Endothelial cell (in vitro differentiated cells): ENCODE results near the gene CA10. TPM values are rescaled to one million over a fixed set of nuclear protein-coding genes. Genes with fewer than 3 reads are reported as not detected.

Experiments used
- DNase-seq: peaks from one replicate; pipeline ENCODE4 v3.0.0; 2021; ENCODE audit warnings: low spot score
- H3K27ac Mint-ChIP-seq: one replicate; pipeline ENCODE4 v1.8.0; 2021; ENCODE audit warnings: mixed read lengths, inconsistent platforms; ENCODE audit not compliant: unreplicated experiment
- H3K27me3 Mint-ChIP-seq: one replicate; pipeline ENCODE4 v1.8.0; 2021; ENCODE audit warnings: mild to moderate bottlenecking, moderate library complexity, mixed read lengths, inconsistent platforms; ENCODE audit not compliant: unreplicated experiment
- H3K36me3 Mint-ChIP-seq: one replicate; pipeline ENCODE4 v1.8.0; 2021; ENCODE audit warnings: mild to moderate bottlenecking, low read depth, mixed read lengths, inconsistent platforms; ENCODE audit not compliant: unreplicated experiment
- H3K4me1 Mint-ChIP-seq: one replicate; pipeline ENCODE4 v1.8.0; 2021; ENCODE audit warnings: mild to moderate bottlenecking, mixed read lengths, inconsistent platforms; ENCODE audit not compliant: unreplicated experiment
- H3K4me3 Mint-ChIP-seq: one replicate; pipeline ENCODE4 v1.8.0; 2021; ENCODE audit warnings: mild to moderate bottlenecking, mixed read lengths, inconsistent platforms; ENCODE audit not compliant: unreplicated experiment
- H3K9me3 Mint-ChIP-seq: one replicate; pipeline ENCODE4 v1.8.0; 2021; ENCODE audit warnings: mixed read lengths, inconsistent platforms; ENCODE audit not compliant: unreplicated experiment
- total RNA-seq: library from RNA; stranded (reverse); fragmentation: NEBNext Ultra II Directional; extraction: Animal tissue kit (Norgen Biotek cat#: 25700); gene quantifications from one replicate; pipeline ENCODE4 v1.2.1, GENCODE V29; 2021; ENCODE audit not compliant: unreplicated experiment
- TF ChIP-seq, protein P1 (sequence below): fragments of 200-600 bp; sonication (generic); IDR thresholded peaks from one replicate; pipeline ENCODE4 v1.5.0; 2021; ENCODE audit warnings: antibody characterized with exemption; ENCODE audit not compliant: unreplicated experiment

CA10 gene
- total RNA-seq, 1 donor from 2014 or later, result not detected

DNA sequence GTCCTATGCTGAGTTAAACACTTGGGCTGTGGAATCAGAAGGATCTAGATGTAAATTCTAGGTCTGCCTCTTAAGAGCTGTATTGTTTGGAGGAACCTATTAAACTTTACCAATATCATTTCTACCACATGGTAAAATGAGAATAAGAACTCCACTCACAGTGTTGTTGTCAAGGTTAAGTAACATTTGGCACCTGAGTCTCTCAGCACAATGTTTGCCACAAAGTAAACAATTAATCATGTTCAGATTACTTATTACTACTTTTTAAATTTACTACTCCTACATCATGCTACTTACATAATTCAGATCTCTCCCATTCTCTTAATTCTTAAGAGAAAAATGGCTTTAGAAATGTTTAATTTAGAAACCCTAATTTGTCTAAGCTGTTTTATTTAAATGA, 305.9 kb downstream of the CA10 start:
- H3K36me3 Mint-ChIP-seq, result no peaks in the 10 kb centered on the region
- TF ChIP-seq, protein P1, sequence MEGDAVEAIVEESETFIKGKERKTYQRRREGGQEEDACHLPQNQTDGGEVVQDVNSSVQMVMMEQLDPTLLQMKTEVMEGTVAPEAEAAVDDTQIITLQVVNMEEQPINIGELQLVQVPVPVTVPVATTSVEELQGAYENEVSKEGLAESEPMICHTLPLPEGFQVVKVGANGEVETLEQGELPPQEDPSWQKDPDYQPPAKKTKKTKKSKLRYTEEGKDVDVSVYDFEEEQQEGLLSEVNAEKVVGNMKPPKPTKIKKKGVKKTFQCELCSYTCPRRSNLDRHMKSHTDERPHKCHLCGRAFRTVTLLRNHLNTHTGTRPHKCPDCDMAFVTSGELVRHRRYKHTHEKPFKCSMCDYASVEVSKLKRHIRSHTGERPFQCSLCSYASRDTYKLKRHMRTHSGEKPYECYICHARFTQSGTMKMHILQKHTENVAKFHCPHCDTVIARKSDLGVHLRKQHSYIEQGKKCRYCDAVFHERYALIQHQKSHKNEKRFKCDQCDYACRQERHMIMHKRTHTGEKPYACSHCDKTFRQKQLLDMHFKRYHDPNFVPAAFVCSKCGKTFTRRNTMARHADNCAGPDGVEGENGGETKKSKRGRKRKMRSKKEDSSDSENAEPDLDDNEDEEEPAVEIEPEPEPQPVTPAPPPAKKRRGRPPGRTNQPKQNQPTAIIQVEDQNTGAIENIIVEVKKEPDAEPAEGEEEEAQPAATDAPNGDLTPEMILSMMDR, result no peak
- H3K27ac Mint-ChIP-seq, result no peak overlapping the region
- DNase-seq, result no peak
- H3K4me3 Mint-ChIP-seq, result no peak overlapping the region
- H3K9me3 Mint-ChIP-seq, result no peaks in the 10 kb centered on the region
- no peaks in the 10 kb centered on the region for H3K4me1 Mint-ChIP-seq
- H3K27me3 Mint-ChIP-seq, result no peaks in the 10 kb centered on the region

DNA sequence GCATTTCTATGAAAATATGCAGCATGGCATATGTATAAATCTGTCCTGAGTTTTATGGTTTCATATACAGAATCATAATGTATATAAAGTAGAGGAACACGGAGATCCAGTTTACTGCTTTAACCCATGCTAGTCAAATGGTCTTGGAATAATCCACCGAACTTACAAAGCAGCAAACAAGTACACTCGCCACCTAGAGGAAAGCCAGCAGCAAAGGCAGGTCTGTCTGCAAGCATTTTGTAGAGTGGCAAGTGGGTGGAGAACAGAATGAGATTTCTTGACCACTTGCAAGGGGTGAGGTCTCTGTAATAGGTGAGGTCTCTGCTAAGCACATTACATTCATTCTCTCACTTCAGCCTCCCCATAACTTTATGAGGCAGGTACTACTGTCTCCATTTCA, 308.3 kb downstream of the CA10 start:
- Mint-ChIP-seq H3K9me3 (no peaks in the 10 kb centered on the region), H3K27me3 (no peaks in the 10 kb centered on the region), H3K27ac (no peak overlapping the region), H3K4me1 (no peaks in the 10 kb centered on the region), H3K4me3 (no peak overlapping the region), H3K36me3 (no peaks in the 10 kb centered on the region)
- no peak for DNase-seq
- TF ChIP-seq, protein P1, result no peak

DNA sequence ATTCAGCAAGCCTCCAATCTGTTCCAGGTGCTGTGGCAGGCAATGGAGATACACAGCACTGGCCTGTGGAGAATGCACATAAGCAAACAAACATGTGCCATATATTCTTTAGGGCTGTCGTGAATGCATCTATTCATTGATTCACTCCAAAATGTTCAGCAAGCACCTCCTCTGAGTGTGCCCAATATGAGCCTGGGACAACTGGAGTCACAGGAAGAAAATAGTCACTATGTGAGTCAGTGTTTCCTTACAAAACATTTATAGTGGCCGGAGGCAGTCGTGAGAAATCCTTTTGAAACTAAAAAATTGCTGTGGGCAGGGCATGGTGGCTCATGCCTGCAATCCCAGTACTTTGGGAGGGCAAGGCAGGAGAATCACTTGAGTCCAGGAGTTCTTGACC, 310.1 kb downstream of the CA10 start:
- no peaks in the 10 kb centered on the region for H3K27me3 Mint-ChIP-seq
- H3K4me3 Mint-ChIP-seq, result no peak overlapping the region
- no peak overlapping the region for H3K27ac Mint-ChIP-seq
- H3K4me1 Mint-ChIP-seq, result no peaks in the 10 kb centered on the region
- no peak for DNase-seq
- TF ChIP-seq, protein P1, result no peak
- H3K9me3 Mint-ChIP-seq, result no peaks in the 10 kb centered on the region
- H3K36me3 Mint-ChIP-seq, result no peaks in the 10 kb centered on the region

DNA sequence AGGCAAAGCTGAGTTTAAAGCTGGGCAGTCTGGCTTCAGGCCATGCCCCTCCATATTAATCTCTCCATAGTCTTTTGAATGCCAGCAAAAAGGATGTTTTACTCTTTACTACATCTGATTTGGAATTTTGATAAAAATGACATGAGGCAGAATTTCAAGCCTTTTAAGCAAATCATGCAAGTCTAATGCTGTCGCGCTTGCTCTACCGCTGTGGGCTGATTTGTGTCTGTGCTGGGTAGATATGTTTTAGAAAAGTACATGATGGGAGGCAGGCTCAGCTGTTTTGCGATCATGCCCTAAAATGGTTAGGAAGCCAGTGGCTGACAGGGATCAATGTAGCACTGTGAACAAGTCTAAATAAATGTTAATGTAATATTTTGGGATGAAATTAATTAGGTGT, 311.9 kb downstream of the CA10 start:
- Mint-ChIP-seq H3K9me3 (no peaks in the 10 kb centered on the region), H3K36me3 (no peaks in the 10 kb centered on the region), H3K27ac (no peak overlapping the region), H3K4me3 (no peak overlapping the region), H3K27me3 (no peaks in the 10 kb centered on the region), H3K4me1 (no peaks in the 10 kb centered on the region)
- DNase-seq, result no peak
- TF ChIP-seq, protein P1, result no peak

DNA sequence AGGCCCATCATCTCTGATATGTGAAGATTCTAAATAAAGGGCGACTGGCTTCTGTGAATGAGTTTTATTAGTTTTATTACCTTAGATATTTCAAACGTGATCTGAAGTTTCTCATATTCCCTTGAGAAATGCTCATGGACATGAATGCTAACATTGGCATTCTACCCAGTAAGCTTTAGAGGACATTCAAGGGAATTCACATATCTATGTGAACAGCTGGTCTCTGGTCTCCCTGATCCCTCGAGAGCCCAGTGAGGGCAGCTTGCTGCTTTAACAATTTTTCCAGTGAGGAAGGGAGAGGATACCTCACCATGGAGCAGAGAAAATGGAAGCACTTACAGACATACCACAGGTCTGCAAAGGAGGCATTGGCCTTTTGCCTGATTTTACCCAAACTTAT, 312.7 kb downstream of the CA10 start:
- TF ChIP-seq, protein P1, result no peak
- no peak overlapping the region for H3K27ac Mint-ChIP-seq
- DNase-seq, result no peak
- no peaks in the 10 kb centered on the region for H3K9me3 Mint-ChIP-seq
- no peaks in the 10 kb centered on the region for H3K4me1 Mint-ChIP-seq
- H3K27me3 Mint-ChIP-seq, result no peaks in the 10 kb centered on the region
- no peak overlapping the region for H3K4me3 Mint-ChIP-seq
- no peaks in the 10 kb centered on the region for H3K36me3 Mint-ChIP-seq
